DMS79 (cell line): ENCODE measurements around the gene CPAMD8.
"Not testable (repeated sequence)": the region's sequence is repeated elsewhere in the genome, so short reads cannot be mapped to it uniquely, and the experiment has no call there.

Experiments
- DNase-seq: peaks from one replicate; lab custom pipeline; 2025; lab: John Stamatoyannopoulos, UW

Gene CPAMD8

GRCh38 chr19:16998635-16999194 is 27.9 kb downstream of the CPAMD8 start:
- DNase-seq: no peak

GRCh38 chr19:16996838-16997490 is 29.6 kb downstream of the CPAMD8 start:
- DNase-seq: not testable (repeated sequence)

GRCh38 chr19:16988661-16989060 is 37.9 kb downstream of the CPAMD8 start:
- DNase-seq: no peak

- no peak for DNase-seq
Observed at GRCh38 chr19:16985403-16985802, 41.2 kb downstream of the CPAMD8 start.

GRCh38 chr19:16982586-16982985 is 44.0 kb downstream of the CPAMD8 start:
- not testable (repeated sequence) for DNase-seq

GRCh38 chr19:16978839-16979802 is 47.5 kb downstream of the CPAMD8 start:
- no peak for DNase-seq

- no peak for DNase-seq
Observed at GRCh38 chr19:16978156-16978555, 48.5 kb downstream of the CPAMD8 start.

GRCh38 chr19:16977306-16977705 is 49.3 kb downstream of the CPAMD8 start:
- no peak for DNase-seq

- DNase-seq: no peak
Observed at GRCh38 chr19:16976446-16976845, 50.2 kb downstream of the CPAMD8 start.

- DNase-seq: no peak
Observed at GRCh38 chr19:16970821-16971220, 55.8 kb downstream of the CPAMD8 start.

- DNase-seq: no peak
Observed at GRCh38 chr19:16969135-16969534, 57.5 kb downstream of the CPAMD8 start.

- DNase-seq: not testable (repeated sequence)
Observed at GRCh38 chr19:16960996-16961822, 65.4 kb downstream of the CPAMD8 start.

- DNase-seq: not testable (repeated sequence)
Observed at GRCh38 chr19:16958277-16958676, 68.3 kb downstream of the CPAMD8 start.

GRCh38 chr19:16957855-16958254 is 68.8 kb downstream of the CPAMD8 start:
- DNase-seq: no peak

- DNase-seq: peak; percentile 98
Observed at GRCh38 chr19:16957151-16957701, 69.4 kb downstream of the CPAMD8 start.

GRCh38 chr19:16955161-16955560 is 71.4 kb downstream of the CPAMD8 start:
- no peak for DNase-seq

- no peak for DNase-seq
Observed at GRCh38 chr19:16952046-16952445, 74.6 kb downstream of the CPAMD8 start.

GRCh38 chr19:16951529-16951928 is 75.1 kb downstream of the CPAMD8 start:
- DNase-seq: peak; percentile 54

GRCh38 chr19:16949496-16950023 is 77.0 kb downstream of the CPAMD8 start:
- DNase-seq: no peak

- no peak for DNase-seq
Observed at GRCh38 chr19:16946951-16947940, 79.4 kb downstream of the CPAMD8 start.
